ENCODE measurements around the gene CDH4.

CDH4 gene

GRCh38 chr20:61576372-61576771 lies 324.3 kb downstream of the CDH4 start:
- TF ChIP-seq GATA1 (IDR thresholded peaks at IDR 0.05; ENCODE audit: low read depth, low read length) (no peak), POLR2A (IDR thresholded peaks at IDR 0.05; ENCODE audit: low read length) (no peak)
- no peak for DNase-seq

DNA sequence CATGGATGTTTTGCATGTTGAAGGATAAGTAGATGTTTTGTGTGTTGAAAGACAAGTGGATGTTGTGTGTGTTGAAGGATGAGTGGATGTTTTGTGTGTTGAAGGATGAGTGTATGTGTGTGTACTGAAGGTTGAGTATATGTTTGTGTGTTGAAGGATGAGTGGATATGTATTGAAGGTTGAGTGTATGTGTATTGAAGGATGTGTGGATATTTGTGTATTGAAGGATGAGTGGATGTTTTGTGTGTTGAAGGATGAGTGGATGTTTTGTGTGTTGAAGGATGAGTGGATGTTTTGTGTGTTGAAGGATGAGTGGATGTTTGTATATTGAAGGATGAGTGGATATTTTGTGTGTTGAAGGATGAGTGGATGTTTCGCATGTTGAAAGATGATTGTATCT lies 325.0 kb downstream of the CDH4 start:
- no peak for DNase-seq

DNA sequence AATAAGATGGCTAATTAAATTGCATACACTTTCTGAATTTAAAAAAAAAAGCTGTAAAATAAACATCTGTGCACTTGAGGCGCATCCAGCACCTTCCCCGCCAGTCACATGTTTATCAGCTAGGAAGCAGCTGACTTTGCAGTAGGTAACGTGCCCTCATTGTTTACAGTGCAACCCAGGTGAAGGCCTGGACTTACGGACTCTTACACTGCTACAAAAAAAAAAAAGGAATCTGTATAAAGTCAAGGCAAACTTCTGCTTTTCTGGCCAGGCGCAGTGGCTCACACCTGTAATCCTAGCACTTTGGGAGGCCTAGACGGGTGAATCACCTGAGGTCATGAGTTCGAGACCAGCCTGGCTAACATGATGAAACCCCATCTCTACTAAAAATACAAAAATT lies 327.8 kb downstream of the CDH4 start:
- DNase-seq: no peak
- no peak for TF ChIP-seq GATA1 (IDR thresholded peaks at IDR 0.05; ENCODE audit: low read depth, low read length)
- TF ChIP-seq POLR2A (IDR thresholded peaks at IDR 0.05; ENCODE audit: low read length): no peak

More for the DNA sequence above, 325.0 kb downstream of the CDH4 start:
- TF ChIP-seq GATA1 (IDR thresholded peaks at IDR 0.05; ENCODE audit: low read depth, low read length) (no peak), POLR2A (IDR thresholded peaks at IDR 0.05; ENCODE audit: low read length) (no peak)

- TF ChIP-seq POLR2A (IDR thresholded peaks at IDR 0.05; ENCODE audit: low read length): no peak
- TF ChIP-seq GATA1 (IDR thresholded peaks at IDR 0.05; ENCODE audit: low read depth, low read length): no peak
- no peak for DNase-seq
Measured at GRCh38 chr20:61580958-61581824, 329.1 kb downstream of the CDH4 start.

- DNase-seq: no peak
- TF ChIP-seq GATA1 (IDR thresholded peaks at IDR 0.05; ENCODE audit: low read depth, low read length) (no peak), POLR2A (IDR thresholded peaks at IDR 0.05; ENCODE audit: low read length) (no peak)
Measured at GRCh38 chr20:61581825-61582188, 329.7 kb downstream of the CDH4 start.

DNA sequence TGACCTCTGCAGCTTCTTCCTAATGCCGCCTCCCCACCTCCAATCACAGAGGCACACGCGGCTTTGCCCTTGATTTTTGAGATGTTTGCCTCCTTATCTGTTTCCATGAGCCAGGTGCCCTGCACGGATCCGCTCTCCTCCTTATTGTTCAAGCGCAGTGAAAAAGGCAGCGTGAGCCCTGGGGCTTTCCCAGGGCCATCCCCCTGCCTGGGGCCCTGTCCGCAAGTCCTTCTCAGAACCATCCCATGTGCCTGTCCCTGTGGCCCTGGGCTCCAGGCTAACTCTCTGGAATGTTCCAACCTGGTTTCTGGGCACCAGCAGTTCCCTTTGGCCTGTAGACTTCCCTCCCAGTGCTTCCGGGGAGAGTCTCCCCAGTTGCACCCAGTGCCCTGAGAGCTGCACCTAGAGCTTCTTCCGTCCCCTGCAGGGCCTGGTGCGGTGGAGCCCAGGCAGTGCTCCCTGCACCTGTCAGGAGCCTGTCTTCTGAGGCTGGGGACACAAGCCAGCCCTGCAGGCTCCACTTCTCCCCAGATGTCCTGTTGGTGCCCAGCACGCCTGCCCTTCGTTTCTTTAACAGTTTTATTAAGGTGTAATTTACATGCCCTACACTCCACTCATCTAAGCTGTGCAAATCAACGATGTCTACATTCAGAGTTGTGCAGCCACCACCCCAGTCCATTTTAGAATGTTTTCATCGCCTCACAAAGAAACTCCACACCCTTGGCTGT lies 330.3 kb downstream of the CDH4 start:
- TF ChIP-seq GATA1 (IDR thresholded peaks at IDR 0.05; ENCODE audit: low read depth, low read length) (no peak), POLR2A (IDR thresholded peaks at IDR 0.05; ENCODE audit: low read length) (no peak)

DNA sequence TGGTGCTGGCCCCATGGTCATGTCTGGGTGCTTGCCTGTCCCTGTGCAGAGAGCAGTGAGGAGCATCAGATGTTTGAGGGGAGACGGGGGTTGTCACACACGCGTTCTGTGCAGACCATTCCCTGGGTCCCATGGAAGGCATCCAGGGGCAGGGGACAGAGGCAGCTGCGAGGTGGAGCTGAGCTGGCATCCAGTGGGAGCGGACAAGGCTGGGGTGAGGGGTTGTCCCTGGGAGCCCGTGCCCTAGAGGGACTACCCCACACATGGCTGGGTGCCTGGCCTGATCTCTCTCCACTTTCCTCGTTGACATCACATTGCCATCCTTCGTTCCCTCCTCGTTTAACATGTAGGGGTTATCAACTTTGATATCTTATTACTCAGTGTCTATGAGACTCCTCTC lies 331.3 kb downstream of the CDH4 start:
- no peak for TF ChIP-seq GATA1 (IDR thresholded peaks at IDR 0.05; ENCODE audit: low read depth, low read length)
- DNase-seq: no peak

More for the DNA sequence above, 330.3 kb downstream of the CDH4 start:
- DNase-seq: no peak

GRCh38 chr20:61584851-61585250 lies 332.8 kb downstream of the CDH4 start:
- TF ChIP-seq POLR2A (IDR thresholded peaks at IDR 0.05; ENCODE audit: low read length) (no peak), GATA1 (IDR thresholded peaks at IDR 0.05; ENCODE audit: low read depth, low read length) (no peak)
- no peak for DNase-seq

DNA sequence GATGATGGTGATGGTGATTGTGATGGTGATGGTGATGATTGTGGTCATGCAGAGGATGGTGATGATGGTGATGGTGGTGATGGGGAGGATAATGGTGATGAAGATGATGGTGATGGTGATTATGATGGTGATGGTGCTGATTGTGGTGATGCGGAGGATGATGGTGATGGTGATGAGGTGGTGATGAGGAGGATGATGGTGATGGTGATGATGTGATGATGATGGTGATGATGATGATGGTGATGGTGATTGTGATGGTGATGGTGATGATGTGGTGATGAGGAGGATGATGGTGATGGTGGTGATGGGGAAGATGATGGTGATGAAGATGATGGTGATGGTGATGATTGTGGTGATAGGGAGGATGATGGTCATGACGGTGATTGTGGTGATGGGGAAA lies 333.7 kb downstream of the CDH4 start:
- no peak for DNase-seq
- TF ChIP-seq GATA1 (IDR thresholded peaks at IDR 0.05; ENCODE audit: low read depth, low read length): no peak
- no peak for TF ChIP-seq POLR2A (IDR thresholded peaks at IDR 0.05; ENCODE audit: low read length)

- no peak for DNase-seq
- TF ChIP-seq GATA1 (IDR thresholded peaks at IDR 0.05; ENCODE audit: low read depth, low read length): no peak
- no peak for TF ChIP-seq POLR2A (IDR thresholded peaks at IDR 0.05; ENCODE audit: low read length)
Measured at GRCh38 chr20:61587036-61587435, 335.0 kb downstream of the CDH4 start.

DNA sequence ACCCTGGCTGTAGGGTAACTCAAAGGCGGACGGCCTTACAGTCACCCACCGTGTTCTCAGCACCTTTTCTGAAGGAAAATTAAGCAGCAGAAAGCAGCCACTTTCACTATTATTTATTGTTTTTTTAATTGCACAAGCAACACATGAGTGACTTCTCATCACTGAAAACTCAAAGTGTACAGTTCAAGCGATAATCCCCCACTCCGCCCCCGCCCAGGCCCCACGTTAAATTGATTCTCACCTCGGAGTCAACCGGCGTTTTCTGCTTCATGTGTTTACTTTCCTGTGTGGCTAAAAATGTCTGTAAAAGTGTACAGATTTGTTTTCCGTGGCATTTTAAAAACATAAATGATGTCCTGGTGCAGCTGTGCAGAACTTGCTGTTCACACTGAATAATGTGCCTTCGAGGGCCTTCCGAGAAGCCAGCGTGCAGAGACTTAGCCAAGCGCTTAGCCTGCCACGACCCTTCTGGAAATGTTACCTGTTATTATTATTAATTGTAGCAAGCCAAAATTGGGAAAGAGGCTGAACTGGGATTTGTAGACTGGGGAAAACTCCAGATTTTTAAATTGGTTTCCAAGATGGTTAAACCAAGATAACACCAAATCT lies 335.7 kb downstream of the CDH4 start:
- no peak for DNase-seq
- TF ChIP-seq GATA1 (IDR thresholded peaks at IDR 0.05; ENCODE audit: low read depth, low read length) (no peak), POLR2A (IDR thresholded peaks at IDR 0.05; ENCODE audit: low read length) (no peak)

DNA sequence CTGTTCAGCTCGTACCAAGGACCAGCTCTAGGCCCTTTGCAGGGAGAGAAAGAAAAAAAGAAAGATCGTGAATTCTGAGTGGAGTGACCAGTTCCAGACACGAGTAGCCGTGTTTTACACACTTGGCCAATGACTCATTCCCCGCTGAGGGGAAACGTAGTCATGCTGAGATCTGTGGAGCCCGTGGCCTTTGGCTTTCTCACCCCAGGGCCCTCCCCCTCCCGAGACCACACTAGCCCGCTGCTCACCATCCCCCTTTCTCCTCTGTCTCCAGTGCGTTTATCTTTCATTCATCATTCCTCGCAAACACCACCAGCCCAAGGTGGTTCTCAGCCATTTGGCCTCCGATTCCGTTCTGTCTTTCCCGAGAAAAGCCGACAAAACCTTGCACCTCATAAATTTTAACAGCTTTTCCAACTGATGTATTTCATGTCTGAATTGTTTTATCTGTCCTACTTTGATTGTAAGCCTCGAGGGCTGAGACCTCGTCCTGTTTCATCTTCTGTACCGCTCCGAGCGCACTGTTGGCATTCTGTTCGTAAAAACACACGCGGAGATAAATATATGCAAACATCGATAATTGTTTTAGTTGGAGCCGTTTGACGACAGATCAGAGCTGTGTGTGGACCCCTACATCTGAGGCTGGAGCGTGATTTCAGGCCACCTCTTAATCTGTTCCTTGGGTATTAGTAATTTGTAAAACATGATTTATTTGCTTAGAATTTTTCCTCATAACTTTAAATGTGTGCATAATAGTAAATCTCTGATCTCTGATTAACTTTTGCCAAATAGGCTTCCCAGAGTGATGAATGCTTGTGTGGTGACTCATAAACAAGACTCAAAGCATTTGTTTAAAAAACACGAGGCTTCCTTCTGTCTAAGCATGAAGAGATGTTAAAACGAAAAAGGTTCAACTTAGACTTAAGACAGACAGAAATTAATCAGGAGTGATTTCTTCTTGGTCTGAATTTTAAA lies 336.6 kb downstream of the CDH4 start:
- TF ChIP-seq GATA1 (IDR thresholded peaks at IDR 0.05; ENCODE audit: low read depth, low read length) (no peak), POLR2A (IDR thresholded peaks at IDR 0.05; ENCODE audit: low read length) (no peak)
- DNase-seq: no peak

GRCh38 chr20:61590236-61590635 lies 338.2 kb downstream of the CDH4 start:
- TF ChIP-seq GATA1 (IDR thresholded peaks at IDR 0.05; ENCODE audit: low read depth, low read length): no peak
- TF ChIP-seq POLR2A (IDR thresholded peaks at IDR 0.05; ENCODE audit: low read length): no peak
- no peak for DNase-seq
